ENCODE results near the gene RGS8. TPM values are rescaled to one million over a fixed set of nuclear protein-coding genes. Genes with fewer than 3 reads are reported as not detected.

The RGS8 gene
- total RNA-seq, 1 donor from 2014 or later: 3.5 TPM

GRCh38 chr1:182680901-182681567 is 3.4 kb downstream of the RGS8 start:
- no peak for TF ChIP-seq CTCF (IDR thresholded peaks at IDR 0.05; ENCODE audit: partially characterized antibody, unreplicated experiment)
- Mint-ChIP-seq H3K4me1 (ENCODE audit: low read depth, unreplicated experiment) (peaks cover 14% of the 10 kb centered on the region), H3K27ac (ENCODE audit: unreplicated experiment) (no peak overlapping the region), H3K27me3 (ENCODE audit: unreplicated experiment) (peaks cover 6% of the 10 kb centered on the region), H3K36me3 (ENCODE audit: unreplicated experiment) (no peaks in the 10 kb centered on the region), H3K4me3 (ENCODE audit: unreplicated experiment) (no peak overlapping the region), H3K9me3 (ENCODE audit: unreplicated experiment) (peaks cover 2% of the 10 kb centered on the region)
- no peak for DNase-seq

GRCh38 chr1:182680408-182680807 is 4.0 kb downstream of the RGS8 start:
- peaks cover 20% of the 10 kb centered on the region for H3K4me1 Mint-ChIP-seq (ENCODE audit: low read depth, unreplicated experiment)
- H3K9me3 Mint-ChIP-seq (ENCODE audit: unreplicated experiment): peaks cover 2% of the 10 kb centered on the region
- H3K36me3 Mint-ChIP-seq (ENCODE audit: unreplicated experiment): no peaks in the 10 kb centered on the region
- TF ChIP-seq CTCF (IDR thresholded peaks at IDR 0.05; ENCODE audit: partially characterized antibody, unreplicated experiment): no peak
- H3K4me3 Mint-ChIP-seq (ENCODE audit: unreplicated experiment): no peak overlapping the region
- H3K27ac Mint-ChIP-seq (ENCODE audit: unreplicated experiment): no peak overlapping the region
- no peak for DNase-seq
- peaks cover 6% of the 10 kb centered on the region for H3K27me3 Mint-ChIP-seq (ENCODE audit: unreplicated experiment)

DNA sequence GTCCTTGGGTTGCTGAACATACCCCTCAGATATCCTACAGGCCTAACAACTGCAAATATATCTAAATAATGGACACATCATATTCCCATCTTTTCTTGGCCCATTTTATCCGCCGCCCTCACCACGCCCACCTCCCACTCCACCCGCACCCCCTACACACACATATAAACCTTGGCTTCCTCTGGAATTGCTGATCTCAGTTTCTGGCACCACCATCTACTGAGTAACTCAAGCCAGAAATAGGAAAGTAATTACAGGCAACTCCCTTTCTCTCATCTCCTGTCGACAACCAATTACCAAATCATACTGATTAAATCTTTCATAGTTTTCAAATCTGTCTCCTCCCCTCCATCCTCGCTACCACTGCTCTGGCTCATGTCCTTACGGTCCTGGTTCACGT is 4.7 kb downstream of the RGS8 start:
- H3K27me3 Mint-ChIP-seq (ENCODE audit: unreplicated experiment): peaks cover 4% of the 10 kb centered on the region
- H3K27ac Mint-ChIP-seq (ENCODE audit: unreplicated experiment): no peak overlapping the region
- DNase-seq: no peak
- H3K4me3 Mint-ChIP-seq (ENCODE audit: unreplicated experiment): no peak overlapping the region
- no peaks in the 10 kb centered on the region for H3K36me3 Mint-ChIP-seq (ENCODE audit: unreplicated experiment)
- no peak for TF ChIP-seq CTCF (IDR thresholded peaks at IDR 0.05; ENCODE audit: partially characterized antibody, unreplicated experiment)
- H3K9me3 Mint-ChIP-seq (ENCODE audit: unreplicated experiment): peaks cover 2% of the 10 kb centered on the region
- peaks cover 27% of the 10 kb centered on the region for H3K4me1 Mint-ChIP-seq (ENCODE audit: low read depth, unreplicated experiment)

GRCh38 chr1:182677397-182678098 is 6.8 kb downstream of the RGS8 start:
- Mint-ChIP-seq H3K4me1 (ENCODE audit: low read depth, unreplicated experiment) (peaks cover 33% of the 10 kb centered on the region), H3K27ac (ENCODE audit: unreplicated experiment) (no peak overlapping the region), H3K36me3 (ENCODE audit: unreplicated experiment) (no peaks in the 10 kb centered on the region), H3K4me3 (ENCODE audit: unreplicated experiment) (no peak overlapping the region), H3K27me3 (ENCODE audit: unreplicated experiment) (peaks cover 5% of the 10 kb centered on the region), H3K9me3 (ENCODE audit: unreplicated experiment) (peaks cover 2% of the 10 kb centered on the region)
- no peak for DNase-seq
- TF ChIP-seq CTCF (IDR thresholded peaks at IDR 0.05; ENCODE audit: partially characterized antibody, unreplicated experiment): no peak

DNA sequence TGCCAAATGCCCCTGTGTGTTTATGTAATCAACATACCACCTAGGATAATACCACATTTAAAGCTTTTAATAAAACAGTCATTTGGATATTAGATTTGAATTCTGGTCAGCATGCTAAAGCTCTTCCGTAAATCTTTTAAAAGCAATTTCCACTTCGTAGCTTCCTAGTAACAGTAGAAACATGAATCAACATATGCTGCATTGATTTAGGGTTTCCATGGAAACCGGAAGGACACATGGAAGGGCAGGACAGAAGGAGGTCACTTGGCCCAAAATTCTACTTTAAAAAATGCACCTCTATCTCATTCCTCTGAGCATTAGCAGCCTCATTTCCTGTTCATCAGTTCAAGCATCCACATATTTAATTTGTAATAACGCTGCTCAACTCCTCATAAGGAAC is 8.1 kb downstream of the RGS8 start:
- no peak for TF ChIP-seq CTCF (IDR thresholded peaks at IDR 0.05; ENCODE audit: partially characterized antibody, unreplicated experiment)
- Mint-ChIP-seq H3K4me3 (ENCODE audit: unreplicated experiment) (peak overlapping the region; percentile 45), H3K36me3 (ENCODE audit: unreplicated experiment) (no peaks in the 10 kb centered on the region), H3K4me1 (ENCODE audit: low read depth, unreplicated experiment) (peaks cover 45% of the 10 kb centered on the region), H3K9me3 (ENCODE audit: unreplicated experiment) (peaks cover 7% of the 10 kb centered on the region), H3K27ac (ENCODE audit: unreplicated experiment) (peak overlapping the region; percentile 75), H3K27me3 (ENCODE audit: unreplicated experiment) (peaks cover 9% of the 10 kb centered on the region)
- no peak for DNase-seq

Measured in glutamatergic neuron (in vitro differentiated cells).